CMK (cell line): ENCODE measurements around the gene DLGAP1.

Source experiments
- DNase-seq: peaks from one replicate; pipeline ENCODE4 v3.0.0-alpha.2; 2010; ENCODE audit warnings: low read depth

DLGAP1 gene

DNA sequence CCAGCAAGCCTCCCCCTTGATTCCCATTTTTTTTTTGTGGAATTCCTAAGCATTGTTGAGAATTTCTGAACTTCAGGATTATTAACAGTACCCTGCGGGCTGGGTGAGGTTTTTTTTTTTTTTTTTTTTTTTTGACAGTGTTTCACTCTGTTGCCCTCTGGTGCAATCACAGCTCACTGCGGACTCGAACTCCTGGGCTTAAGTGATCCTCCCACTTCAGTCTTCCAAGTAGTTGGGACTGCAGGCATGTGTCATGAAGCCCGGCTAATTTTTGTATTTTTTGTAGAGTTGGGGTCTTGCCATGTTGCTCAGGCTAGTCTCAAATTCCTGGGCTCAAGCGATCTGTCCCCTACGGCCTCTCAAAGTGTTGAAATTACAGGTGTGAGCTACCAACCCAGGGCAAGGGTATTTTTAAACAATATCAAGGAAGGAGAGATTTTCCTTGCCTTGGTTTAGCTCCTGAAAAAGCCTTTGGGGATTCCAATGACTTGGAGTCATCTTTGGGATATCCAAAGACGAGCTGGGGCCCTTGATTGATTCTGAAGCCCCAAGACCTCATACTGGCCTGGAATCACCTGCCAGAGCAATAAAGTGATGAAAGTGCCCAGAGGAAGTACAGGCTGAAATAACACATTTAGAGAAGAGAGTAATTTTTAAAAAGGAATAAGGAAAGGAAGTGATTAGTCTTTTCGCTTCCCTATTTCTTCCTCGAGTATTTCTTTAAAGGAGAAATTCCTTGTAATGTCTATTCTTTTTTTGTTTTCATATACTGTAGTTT, 764.9 kb downstream of the DLGAP1 start:
- DNase-seq = no peak

DNA sequence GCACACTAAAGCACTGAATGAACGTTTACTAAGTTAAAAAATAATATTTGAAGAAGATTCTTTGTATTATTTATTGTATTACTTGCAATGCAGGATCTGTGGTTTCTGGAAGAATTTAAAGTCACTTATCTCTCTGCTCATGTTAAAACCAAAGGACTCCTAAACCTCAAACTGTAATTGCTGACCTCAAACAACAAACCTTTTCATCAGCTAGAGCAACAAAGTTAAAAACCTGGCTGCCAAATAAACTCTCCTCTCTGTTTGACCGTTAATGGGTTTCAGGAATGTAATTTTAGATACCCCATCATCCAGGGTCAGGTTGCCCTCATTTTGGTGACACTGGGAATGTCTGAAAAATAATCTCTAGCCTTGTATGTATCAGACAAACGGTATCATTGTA, 766.0 kb downstream of the DLGAP1 start:
- DNase-seq = no peak

GRCh38 chr18:3688690-3689089, 766.4 kb downstream of the DLGAP1 start:
- DNase-seq = no peak

GRCh38 chr18:3683483-3683882, 771.6 kb downstream of the DLGAP1 start:
- no peak for DNase-seq

DNA sequence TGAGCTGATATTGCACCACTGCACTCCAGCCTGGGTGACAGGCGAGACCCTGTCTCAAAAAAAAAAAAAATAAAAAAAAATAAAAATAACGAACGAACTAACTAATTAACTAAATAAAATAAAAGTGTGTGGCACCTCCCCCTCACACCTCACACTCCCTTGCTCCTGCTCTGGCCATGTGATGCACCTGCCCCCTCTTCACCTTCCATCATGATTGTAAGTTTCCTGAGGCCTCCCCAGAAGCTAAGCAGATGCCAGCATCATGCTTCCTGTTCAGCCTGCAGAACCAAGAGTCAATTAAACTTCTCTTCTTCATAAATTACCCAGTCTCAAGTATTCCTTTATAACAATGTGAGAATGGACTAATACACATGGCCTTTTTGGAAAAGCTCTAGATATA, 773.0 kb downstream of the DLGAP1 start:
- DNase-seq = no peak

DNA sequence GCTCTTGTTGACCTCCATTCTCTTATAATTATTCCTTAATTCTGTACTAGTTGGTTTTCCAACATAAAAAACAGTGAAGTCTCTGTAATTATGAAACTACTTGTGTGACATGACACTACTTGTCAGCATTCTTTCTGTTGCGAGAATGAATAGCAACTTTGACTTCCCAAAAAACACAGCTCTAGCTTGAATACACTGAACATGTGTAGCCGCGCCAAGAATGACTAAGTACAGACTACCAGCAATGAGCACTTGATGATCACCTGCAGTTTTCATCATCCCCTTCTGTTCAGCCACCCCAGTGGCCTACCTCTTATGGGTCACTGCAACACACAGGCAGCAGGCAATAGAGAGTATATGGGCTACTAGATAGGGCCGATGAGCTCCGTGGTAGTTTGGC, 775.9 kb downstream of the DLGAP1 start:
- DNase-seq = no peak

GRCh38 chr18:3675994-3676393, 779.1 kb downstream of the DLGAP1 start:
- no peak for DNase-seq

DNA sequence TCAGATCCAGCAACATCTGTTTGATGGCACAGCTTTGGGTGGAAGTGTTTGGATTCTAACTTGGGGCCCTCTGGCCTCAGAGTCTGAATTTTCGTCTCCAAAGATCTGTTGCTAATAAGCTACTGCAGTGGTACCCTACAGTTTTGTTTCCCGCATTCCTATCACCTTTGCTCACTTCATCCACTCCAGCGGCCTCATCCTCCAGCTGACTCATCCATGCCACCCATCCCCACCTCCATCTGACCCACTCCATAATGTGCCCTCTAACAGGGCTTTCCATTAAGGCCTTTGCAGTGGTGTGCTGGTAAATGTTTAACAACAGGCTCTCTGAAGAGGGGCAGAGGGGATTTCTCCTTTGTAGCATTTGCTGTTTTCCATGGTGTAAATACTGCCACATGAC, 779.7 kb downstream of the DLGAP1 start:
- DNase-seq = no peak

GRCh38 chr18:3671176-3671575, 783.9 kb downstream of the DLGAP1 start:
- no peak for DNase-seq

GRCh38 chr18:3669376-3669775, 785.7 kb downstream of the DLGAP1 start:
- no peak for DNase-seq

- DNase-seq = no peak
These were observed 787.6 kb downstream of the DLGAP1 start for GRCh38 chr18:3667255-3668137.

- DNase-seq = no peak
These were observed 788.4 kb downstream of the DLGAP1 start for GRCh38 chr18:3666526-3667254.

DNA sequence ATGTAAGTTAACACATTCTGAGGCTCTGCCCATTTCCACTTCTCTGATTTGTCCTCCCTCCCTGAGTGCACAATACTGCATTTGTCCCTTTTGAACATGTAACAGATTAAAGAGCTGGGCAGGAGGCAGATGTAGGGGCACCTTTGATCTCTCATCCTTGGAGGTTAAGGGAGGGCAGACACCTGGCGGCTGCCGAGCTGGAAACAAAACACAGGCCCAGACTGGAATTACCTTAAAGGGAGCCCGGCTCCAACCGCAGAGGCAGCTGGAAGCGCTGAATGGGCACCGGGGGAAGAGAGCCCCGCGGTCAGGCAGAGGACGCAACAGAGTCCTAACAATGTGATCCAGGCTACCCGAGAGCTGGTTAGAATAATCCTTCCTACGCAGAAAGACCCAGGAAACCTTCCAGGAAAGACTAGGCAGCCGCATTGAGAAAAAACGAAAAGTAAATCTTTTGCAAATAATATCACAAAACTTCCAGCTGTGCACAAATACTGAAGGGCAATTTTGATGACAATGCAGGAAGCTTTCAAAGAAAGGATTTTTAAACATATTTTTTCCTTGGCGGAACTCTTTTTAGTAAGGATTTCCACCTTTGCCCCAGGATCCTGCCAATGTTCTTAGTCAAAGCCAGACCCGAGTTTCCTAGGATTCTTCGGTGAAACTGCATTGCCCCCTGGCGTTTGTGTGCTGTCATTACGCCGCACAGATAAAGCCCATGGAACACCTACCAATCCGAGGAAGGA, 789.2 kb downstream of the DLGAP1 start:
- peak; percentile 51 for DNase-seq

DNA sequence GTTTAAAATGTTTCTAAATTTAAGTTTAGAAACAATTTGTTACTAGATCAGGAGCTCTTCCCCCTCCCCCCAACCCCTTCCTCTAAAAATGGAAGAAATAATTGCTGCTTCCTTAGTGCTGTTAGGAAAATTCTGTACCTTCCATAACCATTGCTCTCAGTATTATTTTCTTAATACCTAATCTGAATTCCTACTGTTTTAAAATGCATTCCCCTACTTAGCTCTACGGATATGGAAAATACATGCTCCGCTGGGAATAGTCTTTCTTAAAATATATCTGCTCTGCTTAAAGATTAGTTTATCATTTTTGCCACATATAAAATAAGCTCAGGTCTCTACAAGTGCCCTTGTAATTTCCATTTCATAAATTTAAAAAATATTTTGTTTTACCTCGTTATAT, 789.9 kb downstream of the DLGAP1 start:
- DNase-seq = no peak

DNA sequence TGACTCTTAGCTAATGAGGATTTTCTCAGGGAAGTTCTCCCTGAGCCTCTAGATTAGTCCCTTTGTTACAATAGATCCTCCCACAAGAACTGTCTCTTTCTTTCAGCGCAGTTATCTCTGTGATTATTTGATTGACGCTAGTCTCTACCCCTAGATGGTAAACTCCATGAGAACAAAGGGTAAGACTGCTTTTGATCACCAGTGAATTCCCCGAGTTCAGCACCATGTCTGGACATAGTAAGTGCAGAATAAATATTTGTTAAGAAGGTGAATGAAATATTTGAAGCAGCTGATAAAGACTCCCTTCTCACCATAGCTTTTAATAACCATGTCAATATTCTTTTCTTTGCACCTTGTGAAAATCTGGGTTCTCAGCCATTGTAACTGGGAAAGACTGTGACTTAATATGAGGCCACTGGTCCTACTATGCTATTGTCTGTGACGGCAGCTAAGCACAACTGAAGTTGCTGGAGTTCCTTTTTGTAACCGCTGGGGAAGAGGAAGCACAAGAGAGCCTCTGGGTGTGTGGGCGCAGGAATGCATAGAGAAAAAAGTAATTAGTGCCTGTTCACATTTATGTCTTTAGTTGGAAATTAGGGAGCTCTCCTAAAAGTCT, 790.4 kb downstream of the DLGAP1 start:
- DNase-seq = no peak

GRCh38 chr18:3663870-3664512, 791.1 kb downstream of the DLGAP1 start:
- no peak for DNase-seq

DNA sequence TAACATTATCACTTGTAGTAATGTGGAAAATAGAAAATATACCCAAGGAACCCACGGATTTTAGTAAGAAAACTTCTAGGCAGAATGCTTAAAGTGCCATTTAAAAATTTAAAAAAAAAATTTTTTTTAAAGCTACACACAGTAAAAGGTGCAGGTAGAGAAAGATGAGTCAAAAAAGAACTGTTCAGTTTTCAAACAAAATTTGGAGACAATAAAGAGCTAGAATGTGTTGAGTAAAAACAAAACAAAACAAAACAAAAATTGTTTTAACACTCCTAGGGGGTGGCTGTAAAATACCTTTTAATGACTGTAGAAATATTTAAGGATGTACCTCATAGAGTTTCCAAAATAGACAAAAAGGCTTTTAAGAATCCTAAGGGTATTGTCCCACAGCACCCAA, 793.1 kb downstream of the DLGAP1 start:
- no peak for DNase-seq

DNA sequence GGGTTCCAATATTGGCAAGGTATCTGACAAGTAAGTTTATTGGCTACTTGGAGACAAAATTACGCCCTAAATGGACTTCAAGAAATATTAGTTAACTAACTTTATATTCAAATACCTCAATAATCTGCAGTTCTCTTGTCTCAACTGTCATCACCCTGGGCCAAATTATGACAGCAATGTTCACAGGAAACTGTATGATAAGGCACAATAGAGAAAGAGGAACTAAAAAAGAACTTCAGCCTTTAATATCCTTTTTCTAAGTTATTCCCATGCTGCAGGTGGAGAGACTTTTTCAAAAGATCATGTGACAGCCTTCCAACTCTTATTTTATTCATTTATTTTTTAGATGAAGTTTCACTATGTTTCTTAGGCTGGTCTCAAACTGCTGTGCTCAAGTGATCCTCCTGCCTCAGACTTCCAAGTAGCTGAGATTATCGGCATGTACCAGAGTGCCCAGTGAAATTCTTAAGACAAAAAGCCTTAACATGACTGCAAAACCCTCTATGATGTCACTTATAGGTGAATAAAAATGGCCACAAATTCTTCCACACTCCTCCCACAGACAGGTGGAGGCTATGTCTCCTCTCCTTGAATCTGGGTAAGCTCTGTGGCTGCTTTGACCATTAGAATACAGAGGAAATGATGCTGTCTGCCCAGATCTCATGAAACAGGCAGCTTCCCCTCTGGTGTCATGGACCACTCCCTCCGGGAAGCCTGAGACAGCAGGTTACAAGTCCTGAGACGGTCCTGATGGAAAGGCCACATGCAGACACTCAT, 794.2 kb downstream of the DLGAP1 start:
- peak; percentile 34 for DNase-seq

DNA sequence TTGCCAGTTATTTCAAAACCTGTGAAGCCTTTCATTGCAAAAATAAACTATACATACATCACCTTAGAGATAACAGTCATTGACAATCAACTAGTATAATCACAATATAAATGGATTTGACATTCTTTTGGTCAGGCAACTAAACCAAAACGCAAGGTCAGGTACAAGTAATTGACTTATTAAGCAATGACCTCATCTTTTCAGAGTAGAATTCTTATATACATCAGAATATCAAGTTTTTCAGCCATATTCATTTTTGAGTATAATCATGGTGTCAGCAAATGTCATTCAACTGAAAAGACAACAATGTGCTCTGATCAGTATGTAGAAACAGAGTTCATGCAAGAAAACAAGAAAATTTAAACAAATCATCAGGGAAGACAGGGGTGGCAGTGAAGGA, 796.6 kb downstream of the DLGAP1 start:
- no peak for DNase-seq
